Left ventricle myocardium inferior (tissue), 1 donor: ENCODE results near the gene CACHD1. TPM values are rescaled to one million over a fixed set of nuclear protein-coding genes. Genes with fewer than 3 reads are reported as not detected.

Experiments used
- DNase-seq: peaks from one replicate; pipeline ENCODE4 v3.0.0-alpha.2; 2020
- H3K27ac ChIP-seq: fragments of 200-600 bp; replicated peaks from 2 replicates; pipeline ENCODE4 v1.8.0; 2021
- H3K27me3 ChIP-seq: fragments of 200-600 bp; 2 replicates; pipeline ENCODE4 v1.8.0; 2021; ENCODE audit warnings: low read depth
- H3K36me3 ChIP-seq: fragments of 200-600 bp; 2 replicates; pipeline ENCODE4 v1.8.0; 2021
- H3K4me1 ChIP-seq: fragments of 200-600 bp; 2 replicates; pipeline ENCODE4 v1.8.0; 2021
- H3K4me3 ChIP-seq: fragments of 200-600 bp; 2 replicates; pipeline ENCODE4 v1.8.0; 2021; ENCODE audit warnings: mild to moderate bottlenecking, moderate library complexity
- H3K9me3 ChIP-seq: fragments of 200-600 bp; replicated peaks from 2 replicates; pipeline ENCODE4 v1.8.0; 2021
- CTCF ChIP-seq: fragments of 200-600 bp; IDR thresholded peaks from 2 replicates; pipeline ENCODE4 v1.8.0; 2021; ENCODE audit warnings: antibody characterized with exemption, mild to moderate bottlenecking, borderline replicate concordance
- intact Hi-C: fragments of 100-400 bp; cut with micrococcal nuclease; formaldehyde crosslinking; loops from one replicate; pipeline ENCODE4 v1.11.0; 2022
- total RNA-seq: library from RNA; stranded (reverse); fragmentation: NEBNext Ultra II Directional; extraction: Animal tissue kit (Norgen Biotek cat#: 25700); gene quantifications from one replicate; pipeline ENCODE4 v1.2.1, GENCODE V29; 2021
- donor health status: DM: no; HTN: yes; CAD: no; lungs with severe emphysema.

The CACHD1 gene
- total RNA-seq, 1 donor from 2014 or later: 2.7 TPM

- Histone ChIP-seq H3K36me3 (no peaks in the 10 kb centered on the region), H3K27me3 (no peaks in the 10 kb centered on the region), H3K4me3 (no peak overlapping the region), H3K9me3 (no peaks in the 10 kb centered on the region), H3K27ac (peak overlapping the region; percentile 70), H3K4me1 (peaks cover 45% of the 10 kb centered on the region)
- no peak for DNase-seq
- intact Hi-C loops: loop anchor here (10.0 kb wide), 1 partner anchor 67 kb away; the partner anchor contains the start of gene CACHD1
- TF ChIP-seq CTCF: no peak
Observed at GRCh38 chr1:64542118-64542517, 72.2 kb downstream of the CACHD1 start.

- no peak for TF ChIP-seq CTCF
- Histone ChIP-seq H3K4me3 (no peak overlapping the region), H3K4me1 (peaks cover 28% of the 10 kb centered on the region), H3K27ac (peak overlapping the region; percentile 16), H3K9me3 (no peaks in the 10 kb centered on the region), H3K36me3 (no peaks in the 10 kb centered on the region), H3K27me3 (no peaks in the 10 kb centered on the region)
- peak; percentile 17 for DNase-seq
- intact Hi-C loops: loop anchor here (10.0 kb wide), 1 partner anchor 69 kb away; the partner anchor contains the start of gene CACHD1
Observed at GRCh38 chr1:64543831-64544230, 73.9 kb downstream of the CACHD1 start.

- H3K4me1 ChIP-seq: peaks cover 28% of the 10 kb centered on the region
- no peak for DNase-seq
- H3K27ac ChIP-seq: no peak overlapping the region
- no peaks in the 10 kb centered on the region for H3K9me3 ChIP-seq
- H3K36me3 ChIP-seq: no peaks in the 10 kb centered on the region
- intact Hi-C loops: loop anchor here (10.0 kb wide), 1 partner anchor 70 kb away; the partner anchor contains the start of gene CACHD1
- H3K27me3 ChIP-seq: no peaks in the 10 kb centered on the region
- H3K4me3 ChIP-seq: no peak overlapping the region
- TF ChIP-seq CTCF: no peak
Observed at GRCh38 chr1:64545118-64545843, 75.4 kb downstream of the CACHD1 start.

GRCh38 chr1:64546013-64546412, 76.1 kb downstream of the CACHD1 start:
- DNase-seq: no peak
- intact Hi-C loops: loop anchor here (10.0 kb wide), 1 partner anchor 71 kb away; the partner anchor contains the start of gene CACHD1
- no peak overlapping the region for H3K27ac ChIP-seq

More at GRCh38 chr1:64546013-64546412, 76.1 kb downstream of the CACHD1 start:
- Histone ChIP-seq H3K4me1 (peaks cover 25% of the 10 kb centered on the region), H3K27me3 (no peaks in the 10 kb centered on the region), H3K36me3 (no peaks in the 10 kb centered on the region), H3K4me3 (no peak overlapping the region), H3K9me3 (no peaks in the 10 kb centered on the region)
- TF ChIP-seq CTCF: no peak
